HCT116 (cell line): ENCODE measurements around the gene DPP6. TPM values are rescaled to one million over a fixed set of nuclear protein-coding genes. Genes with fewer than 3 reads are reported as not detected.

ENCODE experiments used
- ATAC-seq: fragments of 200-7000 bp; cut with Tn5 transposase; 2 replicates; pipeline ENCODE4 v1.9.1; 2020; ENCODE audit warnings: mild to moderate bottlenecking, moderate library complexity
- BruUV-seq: library from RNA; stranded (reverse); fragments of 400-500 nt; replicated peaks from 2 replicates; lab custom pipeline; 2021; lab: Mats Ljungman, UMichigan
- CTCF ChIA-PET: fragments of 300-600 bp; sonication (Branson Sonifier 250); formaldehyde crosslinking; loops from one replicate; lab custom pipeline; 2021; ENCODE audit warnings: antibody characterized with exemption; lab: Charles Lee
- POLR2A ChIA-PET: fragments of 300-600, 350-600 bp; sonication (Branson Sonifier 250); formaldehyde crosslinking; loops from one replicate; lab custom pipeline; 2021; ENCODE audit warnings: antibody characterized with exemption; lab: Charles Lee
- RAD21 ChIA-PET, 2 experiments: fragments of 300-600 bp; sonication (Branson Sonifier 250); formaldehyde crosslinking; loops; one replicate each; lab custom pipeline; 2023; ENCODE audit warnings: low total read pairs in 2 of 2; ENCODE audit not compliant: uncharacterized antibody in 2 of 2, unreplicated experiment in 2 of 2, low non-redundant PET in 1 of 2; lab: Charles Lee
- DNase-seq: peaks from one replicate; pipeline ENCODE4 v3.0.0-alpha.2; 2010; ENCODE audit warnings: low read depth, low spot score
- H2AFZ ChIP-seq: fragments of 200-600 bp; shearing (Covaris generic), sonication (generic); 2 replicates; pipeline ENCODE4 v1.6.1; 2017; ENCODE audit warnings: low read depth, mixed run types, mixed read lengths, antibody characterized with exemption, low read length; ENCODE audit not compliant: poor library complexity, severe bottlenecking
- H3K27ac ChIP-seq: 2 replicates; pipeline ENCODE4 v1.5.1; 2012; ENCODE audit warnings: low read depth, low read length
- H3K27me3 ChIP-seq: fragments of 200-600 bp; sonication (generic); 2 replicates; pipeline ENCODE4 v1.6.1; 2016; ENCODE audit warnings: mixed run types, low read length, mixed read lengths; ENCODE audit not compliant: insufficient read depth
- H3K36me3 ChIP-seq, 2 experiments: fragments of 200-500 bp in 1 of 2; fragments of 200-600 bp in 1 of 2; sonication (Bioruptor generic) in 1 of 2; sonication (generic) in 1 of 2; 2 replicates each; pipeline versions ENCODE4 v1.5.1 to v1.6.1; 2014 to 2016; ENCODE audit warnings: low read length in 2 of 2, inconsistent platforms in 1 of 2, mixed read lengths in 1 of 2, mixed run types in 1 of 2; ENCODE audit not compliant: insufficient read depth in 2 of 2, control insufficient read depth in 1 of 2
- H3K4me1 ChIP-seq, 2 experiments: fragments of 200-600 bp in 1 of 2; sonication (generic) in 1 of 2; 2 replicates each; pipeline versions ENCODE4 v1.5.1 to v1.6.1; 2012 to 2017; ENCODE audit warnings: low read length in 2 of 2, inconsistent platforms in 1 of 2, mild to moderate bottlenecking in 1 of 2, mixed read lengths in 1 of 2, mixed run types in 1 of 2, moderate library complexity in 1 of 2; ENCODE audit not compliant: insufficient read depth in 2 of 2, control insufficient read depth in 1 of 2
- H3K4me2 ChIP-seq: fragments of 200-600 bp; sonication (generic); 2 replicates; pipeline ENCODE4 v1.6.1; 2017; ENCODE audit warnings: mixed run types, low read length, mixed read lengths
- H3K4me3 ChIP-seq, 2 experiments: fragments of 200-600 bp in 1 of 2; sonication (generic) in 1 of 2; replicated peaks in 1 of 2; 2 replicates each; pipeline ENCODE4 v1.5.1; 2011 to 2016; ENCODE audit warnings: low read length in 2 of 2, control low read depth in 1 of 2, low read depth in 1 of 2, mild to moderate bottlenecking in 1 of 2, mixed read lengths in 1 of 2, mixed run types in 1 of 2
- H3K79me2 ChIP-seq: fragments of 200-600 bp; sonication (generic); 2 replicates; pipeline ENCODE4 v1.6.1; 2017; ENCODE audit warnings: mild to moderate bottlenecking, mixed run types, low read length, moderate library complexity, mixed read lengths; ENCODE audit not compliant: insufficient read depth
- H3K9ac ChIP-seq: fragments of 200-600 bp; sonication (generic); 2 replicates; pipeline ENCODE4 v1.6.1; 2016; ENCODE audit warnings: low read length, mixed read lengths
- H3K9me2 ChIP-seq: fragments of 200-600 bp; sonication (generic), shearing (Covaris generic); 2 replicates; pipeline ENCODE4 v1.6.1; 2017; ENCODE audit warnings: mixed run types, mild to moderate bottlenecking, moderate library complexity; ENCODE audit not compliant: insufficient read depth
- H3K9me3 ChIP-seq, 2 experiments: fragments of 200-500 bp in 1 of 2; fragments of 200-600 bp in 1 of 2; sonication (Bioruptor generic) in 1 of 2; sonication (generic) in 1 of 2; 2 replicates each; pipeline ENCODE4 v1.6.1; 2014 to 2017; ENCODE audit warnings: low read length in 2 of 2, mixed read lengths in 2 of 2, inconsistent platforms in 1 of 2, low read depth in 1 of 2, mild to moderate bottlenecking in 1 of 2, mixed run types in 1 of 2, moderate library complexity in 1 of 2; ENCODE audit not compliant: control insufficient read depth in 1 of 2, insufficient read depth in 1 of 2
- H4K20me1 ChIP-seq: fragments of 200-600 bp; sonication (generic), shearing (Covaris generic); 2 replicates; pipeline ENCODE4 v1.6.1; 2017; ENCODE audit warnings: mixed run types, mild to moderate bottlenecking, moderate library complexity; ENCODE audit not compliant: insufficient read depth
- CBX3 ChIP-seq: IDR thresholded peaks from 2 replicates; pipeline ENCODE4 v1.6.1; 2012; ENCODE audit warnings: low read depth
- CEBPB ChIP-seq: IDR thresholded peaks from 2 replicates; pipeline ENCODE4 v1.6.1; 2012; ENCODE audit warnings: low read depth
- EGR1 ChIP-seq: IDR thresholded peaks from 2 replicates; pipeline ENCODE4 v1.6.1; 2012; ENCODE audit warnings: low read depth
- ELF1 ChIP-seq: IDR thresholded peaks from 2 replicates; pipeline ENCODE4 v1.6.1; 2012; ENCODE audit warnings: low read depth, borderline replicate concordance
- FOSL1 ChIP-seq: IDR thresholded peaks from 2 replicates; pipeline ENCODE4 v1.6.1; 2012; ENCODE audit warnings: low read depth
- POLR2A ChIP-seq: IDR thresholded peaks from 2 replicates; pipeline ENCODE4 v1.7.0; 2011; ENCODE audit warnings: borderline replicate concordance; ENCODE audit not compliant: insufficient read depth, insufficient read length; ENCODE audit errors: extremely low read depth
- POLR2AphosphoS5 ChIP-seq: IDR thresholded peaks from 2 replicates; pipeline ENCODE4 v1.6.1; 2011; ENCODE audit warnings: mild to moderate bottlenecking, low read depth, low read length, moderate library complexity
- RAD21 ChIP-seq: IDR thresholded peaks from 2 replicates; pipeline ENCODE4 v1.6.1; 2012; ENCODE audit warnings: low read depth, mild to moderate bottlenecking
- SP1 ChIP-seq: IDR thresholded peaks from 2 replicates; pipeline ENCODE4 v1.6.1; 2012; ENCODE audit warnings: low read depth
- SRF ChIP-seq: IDR thresholded peaks from 2 replicates; pipeline ENCODE4 v1.6.1; 2012; ENCODE audit warnings: low read depth
- ZBTB33 ChIP-seq: IDR thresholded peaks from 2 replicates; pipeline ENCODE4 v1.6.1; 2011; ENCODE audit warnings: mild to moderate bottlenecking, low read length, moderate library complexity; ENCODE audit not compliant: insufficient replicate concordance; ENCODE audit errors: extremely low read depth
- ZFX ChIP-seq: fragments of 450-650 bp; IDR thresholded peaks from 2 replicates; pipeline ENCODE4 v1.6.1; 2017
- intact Hi-C: fragments of 100-400 bp; cut with micrococcal nuclease; formaldehyde crosslinking; loops from 2 replicates; pipeline ENCODE4 v1.10.0; 2022
- total RNA-seq: library from RNA; stranded (reverse); gene quantifications from one replicate; pipeline ENCODE4 v1.2.1, GENCODE V29; 2021; ENCODE audit not compliant: unreplicated experiment
- TF ChIP-seq, protein P1 (sequence below): IDR thresholded peaks from 2 replicates; pipeline ENCODE4 v1.6.1; 2012
- TF ChIP-seq, protein P2 (sequence below): IDR thresholded peaks from 2 replicates; pipeline ENCODE4 v1.6.1; 2012
- TF ChIP-seq, protein P3 (sequence below), 3 experiments: fragments of 200-600 bp in 1 of 3; sonication (generic) in 1 of 3; IDR thresholded peaks in 2 of 3; conservative IDR thresholded peaks in 1 of 3; 2 replicates each; pipeline ENCODE4 v1.5.1; 2012 to 2017; ENCODE audit warnings: low read depth in 2 of 3, low read length in 2 of 3, antibody characterized with exemption in 1 of 3, borderline replicate concordance in 1 of 3, control low read depth in 1 of 3, mild to moderate bottlenecking in 1 of 3, mixed read lengths in 1 of 3, mixed run types in 1 of 3, moderate library complexity in 1 of 3; ENCODE audit not compliant: insufficient read depth in 1 of 3

The DPP6 gene
- total RNA-seq, 1 experiment from 2014 or later = not detected

DNA sequence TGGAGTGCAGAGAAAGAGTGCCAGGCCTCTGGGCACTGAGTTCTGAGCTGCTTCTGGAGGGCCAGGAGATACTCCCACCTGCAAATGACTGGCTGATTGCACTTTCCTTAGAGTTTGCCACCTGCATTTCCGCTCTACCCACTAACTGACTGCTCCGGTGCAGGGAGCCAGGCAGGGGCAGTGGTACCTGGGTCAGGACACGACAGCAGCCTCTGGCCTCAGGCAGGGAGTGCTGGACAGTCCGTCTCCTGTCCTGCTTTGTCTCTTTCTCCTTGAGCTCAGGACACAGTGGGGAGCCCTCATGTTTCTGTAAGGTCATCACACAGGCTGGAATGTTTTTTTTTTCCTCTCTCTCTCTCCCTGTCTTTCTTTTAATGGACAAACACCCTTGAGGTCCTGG, 252.0 kb downstream of the DPP6 start:
- Histone ChIP-seq H3K79me2 (no peaks in the 10 kb centered on the region), H3K4me3 (no peak overlapping the region), H4K20me1 (no peaks in the 10 kb centered on the region)
- intact Hi-C loops = no loop called here
- no peak for ATAC-seq
- TF ChIP-seq SP1 (no peak), SRF (no peak), POLR2AphosphoS5 (no peak), RAD21 (no peak)
- TF ChIP-seq, protein P1, sequence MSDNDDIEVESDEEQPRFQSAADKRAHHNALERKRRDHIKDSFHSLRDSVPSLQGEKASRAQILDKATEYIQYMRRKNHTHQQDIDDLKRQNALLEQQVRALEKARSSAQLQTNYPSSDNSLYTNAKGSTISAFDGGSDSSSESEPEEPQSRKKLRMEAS = no peak
- TF ChIP-seq, protein P2, sequence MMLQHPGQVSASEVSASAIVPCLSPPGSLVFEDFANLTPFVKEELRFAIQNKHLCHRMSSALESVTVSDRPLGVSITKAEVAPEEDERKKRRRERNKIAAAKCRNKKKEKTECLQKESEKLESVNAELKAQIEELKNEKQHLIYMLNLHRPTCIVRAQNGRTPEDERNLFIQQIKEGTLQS = no peak
- TF ChIP-seq, all 23 proteins: peak for 0
- H3K9me2 ChIP-seq = no peaks in the 10 kb centered on the region
- POLR2A ChIA-PET = no interaction called here
- no peak overlapping the region for H3K9ac ChIP-seq
- peaks cover 3 to 17% of the 10 kb centered on the region in 2 experiments; a peak in 2 of 4 replicates for H3K9me3 ChIP-seq
- no peaks in the 10 kb centered on the region for H3K4me1 ChIP-seq
- no peak overlapping the region for H3K4me2 ChIP-seq
- no peaks in the 10 kb centered on the region for H3K27me3 ChIP-seq
- CTCF ChIA-PET = no interaction called here
- BruUV-seq = no TSS peak
- H2AFZ ChIP-seq = no peak overlapping the region
- no peak overlapping the region for H3K27ac ChIP-seq
- no peak for DNase-seq
- H3K36me3 ChIP-seq = no peaks in the 10 kb centered on the region
- RAD21 ChIA-PET = no interaction called here

DNA sequence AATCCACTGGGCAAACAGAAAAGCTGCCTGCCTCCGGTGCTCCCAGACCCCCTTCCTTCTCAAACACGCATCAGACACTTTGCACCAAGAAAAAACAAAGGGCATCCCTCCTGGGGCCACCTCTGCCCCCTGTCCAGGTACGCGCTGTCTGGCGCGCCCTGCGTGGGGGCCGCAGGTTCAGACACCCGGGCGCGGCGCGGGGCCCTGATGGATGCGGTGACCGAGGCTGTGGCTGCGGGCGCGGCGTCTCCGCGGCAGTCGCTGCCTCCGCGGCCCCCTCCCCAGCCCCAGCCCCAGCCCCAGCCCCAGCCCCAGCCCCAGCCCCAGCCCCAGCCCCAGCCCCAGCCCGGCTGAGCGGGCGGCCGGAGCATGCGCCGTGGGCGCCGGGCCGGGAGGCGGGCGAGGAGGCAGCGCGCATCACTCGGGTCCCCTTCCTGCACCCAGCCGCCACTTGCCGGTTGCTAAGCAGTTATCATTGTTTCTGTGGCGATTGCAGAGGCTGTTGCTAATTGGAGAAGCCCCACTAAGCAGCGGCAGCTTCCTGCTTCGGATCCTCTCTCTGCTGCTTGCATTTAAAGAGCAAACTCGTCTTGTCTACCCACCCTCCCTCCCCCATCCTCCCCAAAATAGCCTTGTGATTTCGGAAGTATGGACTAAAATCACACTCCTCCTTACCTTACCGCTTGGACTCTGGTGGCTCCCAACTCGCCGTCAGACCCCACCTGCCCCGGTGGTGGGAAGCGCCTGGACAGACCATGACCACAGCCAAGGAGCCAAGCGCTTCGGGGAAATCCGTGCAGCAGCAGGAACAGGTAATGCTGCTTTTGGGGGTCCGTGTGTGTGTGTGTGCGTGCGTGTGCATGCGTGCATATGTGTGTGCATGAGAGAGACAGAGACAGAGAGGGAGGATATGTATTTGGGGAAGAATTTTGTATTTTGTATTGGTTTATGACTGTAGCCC, 252.8 kb downstream of the DPP6 start:
- Histone ChIP-seq H3K4me1 (no peaks in the 10 kb centered on the region), H3K27me3 (no peaks in the 10 kb centered on the region), H3K4me3 (no peak overlapping the region), H3K9me2 (no peaks in the 10 kb centered on the region), H4K20me1 (no peaks in the 10 kb centered on the region), H3K79me2 (no peaks in the 10 kb centered on the region), H3K36me3 (no peaks in the 10 kb centered on the region), H3K9ac (no peak overlapping the region), H3K4me2 (no peak overlapping the region), H2AFZ (no peak overlapping the region), H3K9me3 (peaks cover 3 to 20% of the 10 kb centered on the region in 2 experiments; a peak in 2 of 4 replicates), H3K27ac (no peak overlapping the region)
- intact Hi-C loops = no loop called here
- RAD21 ChIA-PET = no interaction called here
- BruUV-seq = no TSS peak
- no peak for ATAC-seq
- CTCF ChIA-PET = no interaction called here
- DNase-seq = no peak
- POLR2A ChIA-PET = no interaction called here
- TF ChIP-seq, protein P3, sequence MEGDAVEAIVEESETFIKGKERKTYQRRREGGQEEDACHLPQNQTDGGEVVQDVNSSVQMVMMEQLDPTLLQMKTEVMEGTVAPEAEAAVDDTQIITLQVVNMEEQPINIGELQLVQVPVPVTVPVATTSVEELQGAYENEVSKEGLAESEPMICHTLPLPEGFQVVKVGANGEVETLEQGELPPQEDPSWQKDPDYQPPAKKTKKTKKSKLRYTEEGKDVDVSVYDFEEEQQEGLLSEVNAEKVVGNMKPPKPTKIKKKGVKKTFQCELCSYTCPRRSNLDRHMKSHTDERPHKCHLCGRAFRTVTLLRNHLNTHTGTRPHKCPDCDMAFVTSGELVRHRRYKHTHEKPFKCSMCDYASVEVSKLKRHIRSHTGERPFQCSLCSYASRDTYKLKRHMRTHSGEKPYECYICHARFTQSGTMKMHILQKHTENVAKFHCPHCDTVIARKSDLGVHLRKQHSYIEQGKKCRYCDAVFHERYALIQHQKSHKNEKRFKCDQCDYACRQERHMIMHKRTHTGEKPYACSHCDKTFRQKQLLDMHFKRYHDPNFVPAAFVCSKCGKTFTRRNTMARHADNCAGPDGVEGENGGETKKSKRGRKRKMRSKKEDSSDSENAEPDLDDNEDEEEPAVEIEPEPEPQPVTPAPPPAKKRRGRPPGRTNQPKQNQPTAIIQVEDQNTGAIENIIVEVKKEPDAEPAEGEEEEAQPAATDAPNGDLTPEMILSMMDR (IDR thresholded peaks at IDR 0.05 in 2 of 3, conservative IDR thresholded peaks at IDR 0.05 in 1 of 3; ENCODE audit: borderline replicate concordance in 1 of 3, insufficient read depth in 1 of 3, low read depth in 2 of 3, low read length in 2 of 3) = no peak
- TF ChIP-seq ZFX = no peak
- TF ChIP-seq CEBPB = no peak
- no peak for TF ChIP-seq CBX3
- no peak for TF ChIP-seq ELF1
- TF ChIP-seq ZBTB33 = no peak
- no peak for TF ChIP-seq POLR2A
- no peak for TF ChIP-seq POLR2AphosphoS5
- TF ChIP-seq FOSL1 = no peak
- TF ChIP-seq, protein P1 = no peak
- no peak for TF ChIP-seq EGR1
